Calu3 (cell line): Measurements from ENCODE around the gene RNF19B. TPM values are rescaled to one million over a fixed set of nuclear protein-coding genes. Genes with fewer than 3 reads are reported as not detected.

ENCODE experiments used
- BruUV-seq: library from RNA; stranded (reverse); fragments of 400-500 nt; replicated peaks from 2 replicates; lab custom pipeline; 2021; lab: Mats Ljungman, UMichigan
- CTCF ChIA-PET: fragments of 300-600 bp; sonication (Branson Sonifier 250); formaldehyde crosslinking; loops from one replicate; lab custom pipeline; 2022; ENCODE audit warnings: antibody characterized with exemption; lab: Charles Lee
- DNase-seq: peaks from one replicate; pipeline ENCODE4 v3.0.0; 2022
- H3K27ac Mint-ChIP-seq: one replicate; pipeline ENCODE4 v1.8.0; 2022; ENCODE audit warnings: mixed read lengths; ENCODE audit not compliant: unreplicated experiment
- H3K27me3 Mint-ChIP-seq: one replicate; pipeline ENCODE4 v1.8.0; 2022; ENCODE audit warnings: mixed read lengths; ENCODE audit not compliant: unreplicated experiment
- H3K36me3 Mint-ChIP-seq: one replicate; pipeline ENCODE4 v1.8.0; 2022; ENCODE audit warnings: mild to moderate bottlenecking, moderate library complexity, mixed read lengths; ENCODE audit not compliant: insufficient read depth, unreplicated experiment
- H3K4me1 Mint-ChIP-seq: one replicate; pipeline ENCODE4 v1.8.0; 2022; ENCODE audit warnings: mild to moderate bottlenecking, low read depth, mixed read lengths; ENCODE audit not compliant: unreplicated experiment
- H3K4me3 Mint-ChIP-seq: one replicate; pipeline ENCODE4 v1.8.0; 2022; ENCODE audit warnings: mild to moderate bottlenecking, low read depth, moderate library complexity, mixed read lengths; ENCODE audit not compliant: unreplicated experiment
- H3K9me3 Mint-ChIP-seq: one replicate; pipeline ENCODE4 v1.8.0; 2022; ENCODE audit warnings: low read depth, mixed read lengths; ENCODE audit not compliant: unreplicated experiment
- CTCF ChIP-seq: fragments of 200-600 bp; IDR thresholded peaks from one replicate; pipeline ENCODE4 v1.8.0; 2022; ENCODE audit warnings: antibody characterized with exemption; ENCODE audit not compliant: unreplicated experiment
- intact Hi-C: fragments of 100-400 bp; cut with micrococcal nuclease; formaldehyde crosslinking; loops from one replicate; pipeline ENCODE4 v1.10.0; 2022; ENCODE audit not compliant: unreplicated experiment
- total RNA-seq: library from RNA; stranded (reverse); gene quantifications from 2 replicates; pipeline ENCODE4 v1.2.3, GENCODE V29; 2022

The RNF19B gene
- total RNA-seq, 1 experiment from 2014 or later, result 21.5 TPM

GRCh38 chr1:32892368-32893197 lies 72.0 kb downstream of the RNF19B start:
- Mint-ChIP-seq H3K9me3 (no peaks in the 10 kb centered on the region), H3K36me3 (peaks cover 29% of the 10 kb centered on the region), H3K4me1 (peaks cover 16% of the 10 kb centered on the region), H3K27me3 (peaks cover 61% of the 10 kb centered on the region), H3K4me3 (peak overlapping the region; percentile 74), H3K27ac (peak overlapping the region; percentile 31)
- no TSS peak for BruUV-seq
- CTCF ChIA-PET, result interaction anchor here (0.6 to 1.2 kb wide), 3 partner anchors 14 to 302 kb away, joined by 3 to 10 read pairs (median 5); no protein-coding TSS in a partner anchor
- intact Hi-C loops, result no loop called here
- peak; percentile 95 for TF ChIP-seq CTCF
- DNase-seq, result peak; percentile 65

GRCh38 chr1:32891630-32892029 lies 73.0 kb downstream of the RNF19B start:
- Mint-ChIP-seq H3K4me1 (peaks cover 14% of the 10 kb centered on the region), H3K36me3 (peaks cover 30% of the 10 kb centered on the region), H3K4me3 (peak overlapping the region; percentile 74), H3K9me3 (no peaks in the 10 kb centered on the region), H3K27ac (no peak overlapping the region), H3K27me3 (peaks cover 71% of the 10 kb centered on the region)
- CTCF ChIA-PET, result no interaction called here
- no TSS peak for BruUV-seq
- intact Hi-C loops, result no loop called here
- no peak for DNase-seq
- TF ChIP-seq CTCF, result no peak

DNA sequence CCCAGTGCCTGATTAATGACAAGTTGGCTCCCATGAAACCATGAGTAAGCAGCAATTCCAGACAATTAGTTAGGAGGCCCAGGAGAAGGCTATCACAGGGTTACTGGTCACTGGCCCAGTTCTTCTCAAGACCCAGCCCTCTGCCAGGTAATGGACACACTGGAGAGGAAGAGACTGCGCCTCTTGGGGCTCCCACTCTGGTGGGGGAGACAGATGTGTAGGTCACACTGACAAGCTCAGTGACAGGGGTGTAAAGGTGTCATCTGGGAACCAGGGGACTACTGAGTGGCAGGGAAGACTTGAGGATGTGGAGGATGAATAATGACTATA lies 73.4 kb downstream of the RNF19B start:
- DNase-seq, result no peak
- Mint-ChIP-seq H3K27ac (no peak overlapping the region), H3K9me3 (no peaks in the 10 kb centered on the region), H3K36me3 (peaks cover 31% of the 10 kb centered on the region), H3K4me3 (no peak overlapping the region), H3K27me3 (peaks cover 75% of the 10 kb centered on the region), H3K4me1 (peaks cover 10% of the 10 kb centered on the region)
- intact Hi-C loops, result no loop called here
- BruUV-seq, result no TSS peak
- TF ChIP-seq CTCF, result no peak
- CTCF ChIA-PET, result no interaction called here

- Mint-ChIP-seq H3K4me3 (no peak overlapping the region), H3K4me1 (peaks cover 12% of the 10 kb centered on the region), H3K27ac (no peak overlapping the region), H3K27me3 (peaks cover 80% of the 10 kb centered on the region), H3K9me3 (no peaks in the 10 kb centered on the region), H3K36me3 (peaks cover 31% of the 10 kb centered on the region)
- intact Hi-C loops, result no loop called here
- TF ChIP-seq CTCF, result no peak
- CTCF ChIA-PET, result interaction anchor here (0.8 kb wide), 1 partner anchor 164 kb away, joined by 3 read pairs; no protein-coding TSS in a partner anchor
- DNase-seq, result no peak
- no TSS peak for BruUV-seq
These were observed 73.9 kb downstream of the RNF19B start for GRCh38 chr1:32890516-32891240.
